ENCODE data around the gene PTPN14.
"Not testable (repeated sequence)": the region's sequence is repeated elsewhere in the genome, so short reads cannot be mapped to it uniquely, and the experiment has no call there.

The PTPN14 gene

DNA sequence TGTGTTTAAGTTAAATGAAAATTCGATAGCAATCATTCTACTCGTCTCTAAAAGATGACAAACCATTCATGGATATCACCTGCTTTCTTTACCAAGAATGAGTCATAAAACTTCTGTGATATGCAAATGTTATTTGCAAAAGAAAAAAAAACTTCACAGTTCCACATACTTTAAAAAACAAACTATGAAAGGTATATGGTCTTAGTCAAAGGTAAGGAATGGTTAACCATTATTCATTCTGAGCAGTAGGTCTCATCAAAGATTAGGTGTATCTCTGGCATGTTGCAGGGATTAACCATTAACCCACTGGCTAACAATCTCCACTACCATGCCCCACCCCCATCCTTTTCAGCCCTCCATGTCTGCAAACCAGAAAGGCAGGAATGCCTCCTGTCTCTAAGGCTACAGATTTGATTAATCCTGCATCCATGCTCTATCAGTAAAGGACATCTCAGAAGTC lies 44.4 kb downstream of the PTPN14 start:
- DNase-seq: no peak

DNA sequence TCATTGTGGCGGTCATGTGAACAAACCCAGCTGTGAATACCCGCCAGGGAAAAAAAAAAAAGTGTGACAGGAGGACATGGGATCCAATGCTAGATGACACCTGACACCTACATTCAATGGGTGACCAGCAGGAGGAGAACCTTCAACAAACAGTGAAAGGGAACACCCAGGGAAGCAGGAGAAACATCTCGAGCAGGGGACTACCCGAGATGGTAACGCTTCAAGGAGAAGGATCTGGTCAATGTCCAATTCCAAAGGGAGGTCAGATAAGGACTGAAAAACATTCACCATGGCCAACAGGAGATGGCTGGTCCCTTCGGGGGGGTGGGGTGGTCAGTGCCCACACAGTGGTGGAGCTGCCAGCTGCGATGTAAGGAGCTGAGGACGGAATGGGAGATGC lies 46.3 kb downstream of the PTPN14 start:
- DNase-seq: no peak

DNA sequence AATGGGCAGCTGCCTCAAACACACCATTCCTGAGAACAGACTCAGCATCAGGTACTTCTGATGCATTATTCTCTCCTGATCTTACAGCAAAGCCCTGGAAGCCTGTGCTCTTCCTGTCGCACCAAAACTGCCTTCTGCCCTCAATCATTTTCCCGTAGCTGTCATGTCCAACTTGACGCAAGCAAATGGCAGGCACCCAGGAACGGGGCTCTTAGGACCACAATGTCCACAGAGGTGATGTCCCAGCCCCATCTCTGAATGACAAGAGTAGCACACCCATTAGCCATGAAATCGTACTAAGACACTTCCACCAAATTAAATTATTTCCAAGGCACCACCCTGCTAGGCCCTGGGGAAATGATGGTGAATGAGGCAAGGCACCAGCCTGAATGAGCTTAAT lies 47.1 kb downstream of the PTPN14 start:
- no peak for DNase-seq

GRCh38 chr1:214503553-214503952 lies 47.8 kb downstream of the PTPN14 start:
- DNase-seq: no peak

DNA sequence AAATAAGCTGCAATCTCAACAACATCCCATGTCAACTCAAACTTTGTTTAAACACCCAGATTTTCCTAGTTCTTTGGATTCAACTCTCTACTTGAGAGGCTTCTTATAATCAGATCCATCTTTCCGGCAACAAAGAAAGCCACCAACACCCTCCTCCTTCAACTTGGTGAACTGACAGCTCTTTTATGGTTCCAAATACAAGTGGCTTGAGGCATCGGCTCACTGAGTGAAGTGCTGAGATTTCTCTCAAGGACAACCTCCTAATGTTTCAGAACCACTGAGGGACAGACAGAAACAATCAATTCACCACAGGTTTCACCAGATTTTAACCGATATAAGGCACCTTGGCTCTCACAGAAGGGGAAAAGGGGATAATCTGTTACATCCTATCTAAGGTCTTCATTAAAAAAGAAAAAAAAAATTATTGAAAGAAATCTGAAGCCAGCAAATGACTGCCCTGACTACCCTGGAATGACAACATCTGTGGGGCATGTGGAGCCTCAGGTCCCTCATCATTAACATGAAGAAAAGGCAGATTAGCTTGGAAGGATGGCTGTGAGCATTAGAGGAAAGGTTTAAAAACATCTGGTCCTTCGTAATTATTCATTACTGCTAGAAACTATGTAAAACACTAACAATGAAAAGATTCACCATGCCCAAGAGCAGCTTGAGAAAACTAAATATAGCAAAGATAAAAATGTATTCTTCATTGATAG lies 50.9 kb downstream of the PTPN14 start:
- DNase-seq: no peak

- no peak for DNase-seq
These were observed 51.7 kb downstream of the PTPN14 start for GRCh38 chr1:214499732-214500131.

DNA sequence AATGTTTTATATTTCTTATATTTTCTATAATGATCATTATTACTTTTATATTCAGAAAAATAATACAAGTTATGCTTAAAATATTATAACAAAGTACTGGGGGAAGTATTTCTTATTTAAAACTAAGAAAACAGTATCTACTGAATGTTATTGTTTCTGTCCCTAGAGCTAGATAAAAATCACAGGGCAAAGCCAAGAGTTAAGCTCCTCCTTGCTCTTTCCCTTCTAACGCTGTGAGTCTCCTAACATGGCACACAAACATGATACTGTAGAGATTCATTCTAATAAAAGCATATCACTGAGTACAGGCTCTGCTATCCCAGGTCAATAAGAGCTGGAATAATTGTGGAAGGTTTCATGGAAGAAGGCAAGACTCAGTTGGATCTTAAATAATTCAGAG lies 53.4 kb downstream of the PTPN14 start:
- DNase-seq: no peak

DNA sequence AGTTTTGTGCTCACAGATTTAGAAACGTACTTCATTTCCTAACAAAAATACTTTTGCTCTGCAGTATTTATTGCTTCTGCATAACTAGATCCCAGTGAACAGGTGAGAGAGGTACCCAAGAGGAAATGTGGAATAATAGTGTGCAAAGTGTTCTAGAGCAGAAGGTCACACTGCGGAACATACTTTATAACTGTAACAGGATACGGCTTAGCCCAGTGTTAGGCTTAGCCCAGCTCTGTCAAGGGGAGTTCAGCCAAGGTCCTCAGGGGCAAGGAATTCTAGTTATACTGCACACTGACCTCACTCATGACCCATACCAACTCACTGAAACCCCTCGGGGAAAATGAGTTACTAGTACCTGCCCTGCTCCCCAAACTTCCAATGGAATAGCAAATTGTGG lies 55.3 kb downstream of the PTPN14 start:
- no peak for DNase-seq

GRCh38 chr1:214494706-214495105 lies 56.7 kb downstream of the PTPN14 start:
- DNase-seq: no peak

DNA sequence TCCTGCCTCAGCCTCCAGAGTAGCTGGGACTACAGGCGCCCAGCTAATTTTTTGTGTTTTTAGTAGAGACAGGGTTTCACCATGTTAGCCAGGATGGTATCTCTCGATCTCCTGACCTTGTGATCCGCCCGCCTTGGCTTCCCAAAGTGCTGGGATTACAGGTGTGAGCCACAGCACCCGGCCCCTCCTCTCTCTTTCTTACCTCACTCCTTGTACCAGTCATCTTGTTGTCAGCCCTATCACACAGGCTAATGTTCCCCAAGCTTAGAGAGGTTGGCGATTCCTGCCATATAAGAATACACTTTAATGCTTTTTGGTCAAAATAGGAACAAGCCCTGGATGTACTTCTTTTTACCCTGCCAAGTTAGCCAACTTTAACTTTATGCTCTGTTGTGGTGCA lies 57.2 kb downstream of the PTPN14 start:
- DNase-seq: not testable (repeated sequence)

DNA sequence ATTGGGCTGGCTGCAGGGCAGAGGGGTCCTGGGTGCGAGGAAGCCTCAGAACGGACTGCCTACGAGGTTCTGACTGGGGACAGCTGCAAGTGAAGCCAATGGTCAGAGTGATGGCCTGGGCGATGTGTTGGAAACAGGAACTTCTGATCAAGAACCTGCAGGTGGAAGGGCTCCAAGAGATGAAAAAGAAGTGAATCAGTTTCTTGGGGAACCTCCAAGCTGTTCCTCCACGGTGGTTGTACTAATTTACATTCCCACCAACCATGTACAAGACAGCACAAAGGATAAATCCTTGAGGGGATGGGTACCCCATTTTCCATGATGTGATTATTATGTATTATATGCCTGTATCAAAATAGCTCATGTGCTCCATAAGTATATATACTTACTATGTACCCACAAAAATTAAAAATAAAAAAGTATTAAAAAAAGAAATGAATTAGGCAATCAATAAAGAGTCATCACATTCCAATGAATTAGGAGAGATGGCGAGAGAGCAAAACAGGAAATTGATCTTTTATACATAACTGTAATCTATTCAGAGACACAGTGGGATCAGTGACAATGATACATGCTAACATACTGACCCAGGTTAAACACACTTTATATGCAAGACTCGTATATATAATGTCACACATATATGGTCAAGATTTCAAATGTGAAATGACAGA lies 58.1 kb downstream of the PTPN14 start:
- DNase-seq: no peak

- DNase-seq: no peak
These were observed 58.9 kb downstream of the PTPN14 start for GRCh38 chr1:214492401-214493075.

- no peak for DNase-seq
These were observed 59.8 kb downstream of the PTPN14 start for GRCh38 chr1:214491468-214492146.

DNA sequence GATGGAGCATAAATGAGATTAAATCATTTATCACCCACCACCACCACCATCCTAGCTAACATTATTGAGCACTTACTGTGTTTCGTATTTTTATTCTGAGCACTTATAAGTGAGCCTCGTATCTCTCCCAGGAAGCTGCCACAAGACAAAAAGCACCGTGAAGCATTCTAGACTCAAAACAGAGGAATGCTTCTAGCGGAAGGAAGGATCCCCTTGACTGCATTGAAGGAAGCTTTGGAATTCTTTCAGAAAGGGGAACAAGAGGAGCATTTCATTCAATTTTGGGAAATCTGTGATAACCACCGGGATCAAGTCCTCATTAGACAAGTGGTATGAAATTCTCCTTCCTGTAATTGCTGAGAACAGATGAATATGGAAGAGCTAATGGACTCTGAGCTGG lies 66.3 kb downstream of the PTPN14 start:
- no peak for DNase-seq

GRCh38 chr1:214483180-214483579 lies 68.2 kb downstream of the PTPN14 start:
- not testable (repeated sequence) for DNase-seq

DNA sequence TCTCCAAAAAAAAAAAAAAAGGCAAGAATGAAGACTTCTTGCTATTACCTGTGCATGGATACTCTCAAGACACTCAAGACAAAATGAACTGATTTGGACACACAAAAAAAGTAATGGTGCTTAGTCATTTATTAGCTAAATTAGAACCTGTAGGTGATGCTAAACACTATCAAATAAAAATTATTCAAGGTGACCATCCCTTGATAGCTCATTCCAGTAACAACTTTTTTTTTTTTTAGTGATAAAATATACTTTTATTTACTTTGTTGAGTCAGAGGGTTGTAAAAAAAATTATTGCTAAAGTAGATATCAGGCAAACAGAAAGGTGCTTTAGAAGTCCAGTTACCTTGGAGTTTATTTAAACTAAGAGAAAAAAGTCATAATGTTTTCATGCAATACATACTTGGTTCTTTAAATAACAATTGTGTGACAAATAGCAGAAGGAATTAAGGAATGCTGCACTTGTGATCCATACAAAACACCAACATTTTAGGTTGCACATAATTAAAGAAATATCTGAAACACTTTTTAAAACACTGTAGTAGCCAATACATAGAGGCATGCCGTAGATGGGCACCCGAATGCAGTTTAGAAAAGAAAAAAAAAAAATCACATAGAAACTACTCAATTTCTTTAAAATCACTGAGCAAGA lies 69.3 kb downstream of the PTPN14 start:
- DNase-seq: not testable (repeated sequence)

DNA sequence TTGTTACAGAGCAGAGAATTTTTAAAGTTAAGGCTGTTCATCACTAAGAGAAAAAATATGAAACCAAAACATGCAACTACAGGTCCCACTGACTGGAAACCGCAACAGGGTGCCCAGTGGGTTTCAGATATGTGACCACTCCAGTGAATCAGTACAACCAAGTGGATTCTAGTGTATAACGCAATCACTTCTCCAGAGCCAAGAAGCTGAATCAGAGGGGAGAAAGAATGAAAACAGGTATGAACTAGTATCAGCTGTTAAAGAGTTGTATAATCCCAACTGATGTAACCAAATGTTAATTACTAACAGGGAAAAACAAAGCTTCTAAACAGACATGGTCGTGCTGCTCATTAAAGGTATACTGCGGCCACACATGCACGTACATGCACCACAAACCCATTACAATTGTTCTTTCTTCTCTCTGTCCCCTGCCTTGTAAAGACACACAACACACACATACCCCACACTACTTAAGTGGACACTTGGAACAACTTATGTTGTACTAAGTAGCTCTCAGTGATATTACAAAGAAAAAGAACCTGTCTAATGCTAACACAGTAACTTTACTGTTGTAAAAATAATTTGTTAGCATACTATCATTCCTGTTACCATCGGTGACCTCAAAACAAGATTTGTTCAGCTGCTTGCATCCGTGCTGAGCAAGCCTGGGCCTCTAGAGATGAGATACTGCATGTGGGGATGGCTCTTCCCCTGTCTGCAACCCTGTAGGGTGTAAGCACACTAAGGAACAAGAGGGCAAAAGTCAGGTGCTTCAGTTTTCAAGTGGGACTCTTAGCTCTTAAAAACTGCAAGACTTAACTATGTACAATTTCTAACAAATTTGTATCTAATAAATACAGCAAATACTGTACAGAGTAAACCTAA lies 74.2 kb downstream of the PTPN14 start:
- DNase-seq: no peak

DNA sequence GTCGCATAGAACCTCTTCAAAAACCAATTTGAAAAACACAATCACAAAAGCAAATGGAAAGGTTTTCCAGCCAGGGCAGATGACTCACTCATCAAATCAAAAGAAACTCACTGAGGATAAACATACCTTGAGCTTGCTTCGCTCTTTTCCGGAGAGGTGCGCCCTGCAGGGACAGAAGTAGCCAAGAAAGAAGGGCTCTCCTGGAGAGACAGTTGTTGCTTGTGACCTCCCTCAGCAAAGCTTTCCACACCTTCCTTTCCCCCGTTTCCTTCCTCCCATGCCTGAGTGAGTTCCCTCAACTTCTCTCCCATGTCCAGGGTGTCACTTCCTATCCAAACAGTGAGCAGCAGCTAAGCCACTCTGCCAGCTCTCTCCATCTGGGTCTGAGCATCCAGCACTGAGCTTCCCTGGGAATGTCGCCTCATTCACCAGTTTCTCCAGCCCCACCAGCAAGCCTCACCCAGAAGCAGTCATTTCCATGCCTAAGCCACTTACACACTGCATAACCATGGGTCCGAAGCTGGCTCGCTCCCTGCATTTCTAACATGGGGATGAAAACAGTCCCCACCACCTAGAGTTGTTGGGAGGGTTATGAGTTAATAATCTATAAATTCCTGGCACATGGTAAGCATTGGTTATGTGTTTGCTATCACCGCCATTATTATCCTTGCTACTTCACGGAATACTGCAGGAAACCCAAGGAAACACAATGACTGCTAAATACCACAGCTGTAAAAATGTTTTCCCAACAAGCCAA lies 75.0 kb downstream of the PTPN14 start:
- DNase-seq: no peak

- no peak for DNase-seq
These were observed 75.7 kb downstream of the PTPN14 start for GRCh38 chr1:214475746-214476145.

GRCh38 chr1:214475331-214475730 lies 76.1 kb downstream of the PTPN14 start:
- DNase-seq: no peak

DNA sequence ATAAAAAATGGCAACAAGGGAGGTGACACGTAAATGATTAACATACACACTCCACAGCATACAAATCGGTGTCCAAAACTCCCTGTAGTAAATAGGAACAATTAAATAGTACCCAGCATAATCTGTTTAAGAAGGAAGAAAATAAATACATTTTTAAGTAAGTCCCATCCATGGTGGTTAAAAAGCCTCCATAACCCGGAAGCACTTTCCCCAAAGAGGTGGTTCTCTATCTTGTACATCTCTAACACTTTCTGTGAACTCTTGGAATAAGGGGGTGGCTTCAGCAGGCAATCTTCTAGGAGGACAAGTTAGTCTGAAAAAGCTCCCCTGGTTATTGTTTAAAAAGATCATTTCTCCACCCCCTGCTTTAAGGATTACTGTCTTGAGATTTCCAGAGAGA lies 76.9 kb downstream of the PTPN14 start:
- DNase-seq: no peak
